ENCODE results near the gene RTP3. TPM values are rescaled to one million over a fixed set of nuclear protein-coding genes. Genes with fewer than 3 reads are reported as not detected.

RTP3 gene
- total RNA-seq: not detected

GRCh38 chr3:46497556-46498265, at the start of gene RTP3:
TSS of gene RTP3 (plus strand) at chr3:46497976. CDS start at chr3:46498063, 87 bp downstream.
- CTCF ChIA-PET: interaction anchor here (1.3 to 5.2 kb wide), 4 partner anchors 9 to 131 kb away, joined by 4 to 32 read pairs (median 12); no protein-coding TSS in a partner anchor
- Mint-ChIP-seq H3K36me3 (ENCODE audit: low read depth) (no peaks in the 10 kb centered on the region), H3K4me1 (peaks cover 3% of the 10 kb centered on the region), H3K9me3 (no peaks in the 10 kb centered on the region), H3K27ac (no peak within 1 kb of the TSS), H3K27me3 (peaks cover 3% of the 10 kb centered on the region), H3K4me3 (no peak within 1 kb of the TSS)
- no peak for DNase-seq
- POLR2A ChIA-PET: no interaction called here

- no peaks in the 10 kb centered on the region for H3K36me3 Mint-ChIP-seq (ENCODE audit: low read depth)
- H3K4me1 Mint-ChIP-seq: peaks cover 12% of the 10 kb centered on the region
- ChIA-PET CTCF (interaction anchor here (1.2 kb wide), 1 partner anchor 21 kb away, joined by 4 read pairs; no protein-coding TSS in a partner anchor), POLR2A (no interaction called here)
- H3K4me3 Mint-ChIP-seq: no peak overlapping the region
- H3K27ac Mint-ChIP-seq: no peak overlapping the region
- no peak for DNase-seq
- H3K27me3 Mint-ChIP-seq: peaks cover 31% of the 10 kb centered on the region
- H3K9me3 Mint-ChIP-seq: no peaks in the 10 kb centered on the region
Measured at GRCh38 chr3:46448721-46449120, 49.1 kb upstream of the RTP3 start.

- Mint-ChIP-seq H3K4me1 (peaks cover 4% of the 10 kb centered on the region), H3K36me3 (ENCODE audit: low read depth) (no peaks in the 10 kb centered on the region), H3K27me3 (peaks cover 34% of the 10 kb centered on the region), H3K4me3 (no peak overlapping the region), H3K9me3 (no peaks in the 10 kb centered on the region), H3K27ac (no peak overlapping the region)
- ChIA-PET CTCF (interaction anchor here (0.6 to 1.2 kb wide), 4 partner anchors 20 to 351 kb away, joined by 3 to 4 read pairs (median 3); no protein-coding TSS in a partner anchor), POLR2A (no interaction called here)
- no peak for DNase-seq
Measured at GRCh38 chr3:46449755-46450552, 47.8 kb upstream of the RTP3 start.

- Mint-ChIP-seq H3K36me3 (ENCODE audit: low read depth) (no peaks in the 10 kb centered on the region), H3K27me3 (peaks cover 32% of the 10 kb centered on the region), H3K4me1 (peaks cover 4% of the 10 kb centered on the region), H3K27ac (no peak overlapping the region), H3K4me3 (no peak overlapping the region), H3K9me3 (no peaks in the 10 kb centered on the region)
- DNase-seq: no peak
- ChIA-PET CTCF (interaction anchor here (0.9 kb wide), 1 partner anchor 10 kb away, joined by 3 read pairs; no protein-coding TSS in a partner anchor), POLR2A (interaction anchor here (1.7 kb wide), 1 partner anchor 10 kb away, joined by 5 read pairs; no protein-coding TSS in a partner anchor)
Measured at GRCh38 chr3:46453526-46454208, 44.1 kb upstream of the RTP3 start.

- Mint-ChIP-seq H3K4me1 (peaks cover 4% of the 10 kb centered on the region), H3K27me3 (peaks cover 27% of the 10 kb centered on the region), H3K9me3 (no peaks in the 10 kb centered on the region), H3K27ac (no peak overlapping the region), H3K4me3 (no peak overlapping the region), H3K36me3 (ENCODE audit: low read depth) (no peaks in the 10 kb centered on the region)
- no peak for DNase-seq
- CTCF ChIA-PET: interaction anchor here (0.9 kb wide), 1 partner anchor 11 kb away, joined by 3 read pairs; no protein-coding TSS in a partner anchor
- POLR2A ChIA-PET: interaction anchor here (1.7 kb wide), 1 partner anchor 10 kb away, joined by 5 read pairs; no protein-coding TSS in a partner anchor
Measured at GRCh38 chr3:46454209-46454595, 43.6 kb upstream of the RTP3 start.

GRCh38 chr3:46454606-46455005, 43.2 kb upstream of the RTP3 start:
- Mint-ChIP-seq H3K27ac (no peak overlapping the region), H3K4me3 (no peak overlapping the region), H3K36me3 (ENCODE audit: low read depth) (no peaks in the 10 kb centered on the region), H3K9me3 (no peaks in the 10 kb centered on the region), H3K4me1 (peaks cover 4% of the 10 kb centered on the region), H3K27me3 (peaks cover 31% of the 10 kb centered on the region)
- POLR2A ChIA-PET: interaction anchor here (1.7 kb wide), 1 partner anchor 11 kb away, joined by 5 read pairs; no protein-coding TSS in a partner anchor
- CTCF ChIA-PET: no interaction called here
- peak; percentile 12 for DNase-seq

GRCh38 chr3:46455231-46456115, 42.3 kb upstream of the RTP3 start:
- Mint-ChIP-seq H3K4me3 (no peak overlapping the region), H3K9me3 (no peaks in the 10 kb centered on the region), H3K27ac (no peak overlapping the region), H3K27me3 (peaks cover 39% of the 10 kb centered on the region), H3K36me3 (ENCODE audit: low read depth) (no peaks in the 10 kb centered on the region), H3K4me1 (peaks cover 4% of the 10 kb centered on the region)
- ChIA-PET POLR2A (no interaction called here), CTCF (no interaction called here)
- DNase-seq: peak; percentile 9

GRCh38 chr3:46456118-46456517, 41.7 kb upstream of the RTP3 start:
- no peaks in the 10 kb centered on the region for H3K9me3 Mint-ChIP-seq
- ChIA-PET POLR2A (no interaction called here), CTCF (no interaction called here)
- no peak for DNase-seq
- H3K27me3 Mint-ChIP-seq: peaks cover 42% of the 10 kb centered on the region
- H3K36me3 Mint-ChIP-seq (ENCODE audit: low read depth): no peaks in the 10 kb centered on the region
- no peak overlapping the region for H3K4me3 Mint-ChIP-seq
- no peak overlapping the region for H3K27ac Mint-ChIP-seq
- H3K4me1 Mint-ChIP-seq: peaks cover 4% of the 10 kb centered on the region

- Mint-ChIP-seq H3K36me3 (ENCODE audit: low read depth) (no peaks in the 10 kb centered on the region), H3K4me1 (peaks cover 7% of the 10 kb centered on the region), H3K4me3 (no peak overlapping the region), H3K9me3 (no peaks in the 10 kb centered on the region), H3K27ac (no peak overlapping the region), H3K27me3 (peaks cover 54% of the 10 kb centered on the region)
- DNase-seq: no peak
- ChIA-PET CTCF (no interaction called here), POLR2A (no interaction called here)
Measured at GRCh38 chr3:46460051-46460450, 37.7 kb upstream of the RTP3 start.

GRCh38 chr3:46462111-46462510, 35.7 kb upstream of the RTP3 start:
- H3K36me3 Mint-ChIP-seq (ENCODE audit: low read depth): no peaks in the 10 kb centered on the region
- CTCF ChIA-PET: interaction anchor here (1.0 to 1.4 kb wide), 4 partner anchors 21 to 231 kb away, joined by 3 to 5 read pairs (median 4); no protein-coding TSS in a partner anchor
- peaks cover 64% of the 10 kb centered on the region for H3K27me3 Mint-ChIP-seq
- POLR2A ChIA-PET: no interaction called here
- DNase-seq: no peak
- H3K4me1 Mint-ChIP-seq: peaks cover 7% of the 10 kb centered on the region
- H3K9me3 Mint-ChIP-seq: no peaks in the 10 kb centered on the region
- no peak overlapping the region for H3K27ac Mint-ChIP-seq
- no peak overlapping the region for H3K4me3 Mint-ChIP-seq

- DNase-seq: no peak
- no peak overlapping the region for H3K27ac Mint-ChIP-seq
- CTCF ChIA-PET: interaction anchor here (0.7 to 1.4 kb wide), 6 partner anchors 21 to 230 kb away, joined by 3 to 5 read pairs (median 4); no protein-coding TSS in a partner anchor
- no peak overlapping the region for H3K4me3 Mint-ChIP-seq
- no peaks in the 10 kb centered on the region for H3K9me3 Mint-ChIP-seq
- H3K27me3 Mint-ChIP-seq: peaks cover 64% of the 10 kb centered on the region
- H3K36me3 Mint-ChIP-seq (ENCODE audit: low read depth): no peaks in the 10 kb centered on the region
- POLR2A ChIA-PET: no interaction called here
- H3K4me1 Mint-ChIP-seq: peaks cover 7% of the 10 kb centered on the region
Measured at GRCh38 chr3:46462511-46462910, 35.3 kb upstream of the RTP3 start.
